Activated T-helper 9 cell treated with anti-CD3 and anti-CD28 coated beads, Interleukin-2, amount 50 U/mL, for 16 hours (primary cell): ENCODE results near the gene SLC6A16.
"Not testable (repeated sequence)": the region's sequence is repeated elsewhere in the genome, so short reads cannot be mapped to it uniquely, and the experiment has no call there.

Source experiments
- DNase-seq: peaks from one replicate; pipeline ENCODE4 v3.0.0-alpha.2; 2020; ENCODE audit warnings: low read depth

Gene SLC6A16

GRCh38 chr19:49271080-49271753, 53.8 kb downstream of the SLC6A16 start:
- no peak for DNase-seq

GRCh38 chr19:49266409-49266808, 58.6 kb downstream of the SLC6A16 start:
- not testable (repeated sequence) for DNase-seq

- no peak for DNase-seq
Measured at GRCh38 chr19:49264258-49264657, 60.7 kb downstream of the SLC6A16 start.

- no peak for DNase-seq
Measured at GRCh38 chr19:49261602-49262001, 63.4 kb downstream of the SLC6A16 start.

GRCh38 chr19:49256691-49257090, 68.3 kb downstream of the SLC6A16 start:
- no peak for DNase-seq

GRCh38 chr19:49255674-49256073, 69.3 kb downstream of the SLC6A16 start:
- DNase-seq: no peak

GRCh38 chr19:49249933-49250332, 75.1 kb downstream of the SLC6A16 start:
- DNase-seq: no peak

- DNase-seq: no peak
Measured at GRCh38 chr19:49247676-49248075, 77.3 kb downstream of the SLC6A16 start.

GRCh38 chr19:49244256-49244655, 80.7 kb downstream of the SLC6A16 start:
- no peak for DNase-seq

- DNase-seq: no peak
Measured at GRCh38 chr19:49243726-49244125, 81.3 kb downstream of the SLC6A16 start.

- no peak for DNase-seq
Measured at GRCh38 chr19:49243129-49243528, 81.9 kb downstream of the SLC6A16 start.

GRCh38 chr19:49241769-49242168, 83.2 kb downstream of the SLC6A16 start:
- DNase-seq: no peak
